ENCODE measurements around the gene EHHADH.
"Not testable (repeated sequence)": the region's sequence is repeated elsewhere in the genome, so short reads cannot be mapped to it uniquely, and the experiment has no call there.

- not testable (repeated sequence) for TF ChIP-seq CTCF (conservative IDR thresholded peaks at IDR 0.05 in 1 of 2, IDR thresholded peaks at IDR 0.05 in 1 of 2; ENCODE audit: extremely low read depth in 1 of 2, insufficient read depth in 1 of 2, low read depth in 1 of 2, low read length in 2 of 2); EZH2 (IDR thresholded peaks at IDR 0.05; ENCODE audit: borderline replicate concordance, low read length)
These were observed 716 bp downstream of the EHHADH start for GRCh38 chr3:185253133-185253532.

Data from mammary epithelial cell (primary cell).